GM12878 (cell line): ENCODE data around the gene OPN5. TPM values are rescaled to one million over a fixed set of nuclear protein-coding genes. Genes with fewer than 3 reads are reported as not detected.

Source experiments
- ATAC-seq: fragments of 200-7000 bp; cut with Tn5 transposase; 3 replicates; pipeline ENCODE4 v1.9.1; 2020; ENCODE audit warnings: mild to moderate bottlenecking, moderate library complexity
- BruUV-seq: library from RNA; stranded (reverse); fragments of 400-500 nt; replicated peaks from 2 replicates; lab custom pipeline; 2021; lab: Mats Ljungman, UMichigan
- CTCF ChIA-PET: fragments of 300-600 bp; sonication (Branson Sonifier 250); formaldehyde crosslinking; extraction: SDS; loops from one replicate; lab custom pipeline; 2021; ENCODE audit warnings: inconsistent platforms; lab: Yijun Ruan, JAX
- POLR2A ChIA-PET: fragments of 350-600 bp; formaldehyde crosslinking; extraction: SDS; loops from one replicate; lab custom pipeline; 2021; ENCODE audit warnings: inconsistent platforms; lab: Charles Lee
- RAD21 ChIA-PET: fragments of 300-600 bp; sonication (Branson Sonifier 250); formaldehyde crosslinking; loops from one replicate; lab custom pipeline; 2023; ENCODE audit warnings: antibody characterized with exemption; ENCODE audit not compliant: unreplicated experiment; lab: Charles Lee
- SMC1A ChIA-PET: fragments of 300-600 bp; sonication (Branson Sonifier 250); formaldehyde crosslinking; loops from one replicate; lab custom pipeline; 2023; ENCODE audit not compliant: unreplicated experiment, uncharacterized antibody; lab: Charles Lee
- DNase-seq: peaks from one replicate; pipeline ENCODE4 v3.0.0-alpha.2; 2011; ENCODE audit warnings: low read depth, low spot score
- FAIRE-seq: peaks from 3 replicates; lab custom pipeline; 2011; peaks lifted over from hg19 to GRCh38; lab: Jason Lieb, UNC
- H2AFZ ChIP-seq: 2 replicates; pipeline ENCODE4 v1.6.0; 2011; ENCODE audit warnings: low read depth, low read length, control low read depth; ENCODE audit not compliant: control insufficient read depth
- H3K27ac ChIP-seq: 2 replicates; pipeline ENCODE4 v1.5.1; 2011; ENCODE audit warnings: control low read depth; ENCODE audit not compliant: control insufficient read depth, insufficient read depth
- H3K27me3 ChIP-seq, 2 experiments: replicated peaks in 1 of 2; 2 replicates each; pipeline versions ENCODE4 v1.6.0 to v1.6.1; 2011; ENCODE audit warnings: low read length in 1 of 2; ENCODE audit not compliant: control insufficient read depth in 2 of 2, insufficient read depth in 2 of 2
- H3K36me3 ChIP-seq, 2 experiments: 2 replicates each; pipeline ENCODE4 v1.5.1; 2011; ENCODE audit warnings: low read length in 1 of 2; ENCODE audit not compliant: control insufficient read depth in 2 of 2, insufficient read depth in 2 of 2
- H3K4me1 ChIP-seq: 2 replicates; pipeline ENCODE4 v1.6.1; 2011; ENCODE audit warnings: mild to moderate bottlenecking, low read length, moderate library complexity, mixed read lengths; ENCODE audit not compliant: control insufficient read depth, insufficient read depth
- H3K4me2 ChIP-seq: 2 replicates; pipeline ENCODE4 v1.6.0; 2011; ENCODE audit warnings: control low read depth; ENCODE audit not compliant: control insufficient read depth, insufficient read depth
- H3K4me3 ChIP-seq: fragments of 200-600 bp; sonication (generic); 2 replicates; pipeline ENCODE4 v1.5.1; 2016
- H3K79me2 ChIP-seq: 2 replicates; pipeline ENCODE4 v1.6.0; 2011; ENCODE audit warnings: low read length; ENCODE audit not compliant: control insufficient read depth, insufficient read depth
- H3K9ac ChIP-seq: 2 replicates; pipeline ENCODE4 v1.8.0; 2011; ENCODE audit warnings: low read length, control low read depth, mixed read lengths; ENCODE audit not compliant: control insufficient read depth, insufficient read depth
- H3K9me3 ChIP-seq: replicated peaks from 3 replicates; pipeline ENCODE4 v1.5.1; 2011; ENCODE audit warnings: mild to moderate bottlenecking, low read length; ENCODE audit not compliant: control insufficient read depth, insufficient read depth
- H4K20me1 ChIP-seq: 2 replicates; pipeline ENCODE4 v1.6.0; 2011; ENCODE audit not compliant: control insufficient read depth, insufficient read depth
- ASH2L ChIP-seq: fragments of 300-600, 200-600 bp; sonication (generic); IDR thresholded peaks from 2 replicates; pipeline ENCODE4 v1.6.1; 2017; ENCODE audit warnings: low read depth, mild to moderate bottlenecking, borderline replicate concordance
- CEBPZ ChIP-seq: fragments of 150-350 bp; IDR thresholded peaks from 2 replicates; pipeline ENCODE4 v1.6.1; 2016; ENCODE audit warnings: low read depth, low read length
- CHD1 ChIP-seq: IDR thresholded peaks from 2 replicates; pipeline ENCODE4 v1.6.1; 2012; ENCODE audit warnings: low read depth, low read length, improper control_type of control experiment
- MTA2 ChIP-seq: fragments of 450-650 bp; IDR thresholded peaks from 2 replicates; pipeline ENCODE4 v1.6.1; 2016; ENCODE audit warnings: low read depth, mild to moderate bottlenecking, moderate library complexity
- NR2C2 ChIP-seq: IDR thresholded peaks from 2 replicates; pipeline ENCODE4 v1.6.1; 2011; ENCODE audit warnings: borderline replicate concordance, low read depth; ENCODE audit not compliant: control insufficient read depth, insufficient read length
- POU2F2 ChIP-seq: IDR thresholded peaks from 3 replicates; pipeline ENCODE4 v1.6.1; 2011; ENCODE audit warnings: low read depth, mild to moderate bottlenecking, low read length, borderline replicate concordance
- RUNX3 ChIP-seq: IDR thresholded peaks from 2 replicates; pipeline ENCODE4 v1.6.1; 2012; ENCODE audit warnings: low read length, inconsistent platforms
- WGBS: methylation state at CpG from one replicate; pipeline ENCODE4 v1.1.6; 2016; ENCODE audit warnings: low lambda C conversion rate; ENCODE audit not compliant: insufficient replicate concordance, insufficient coverage; ENCODE audit errors: missing lambda C conversion rate; 5-methylcytosine and 5-hydroxymethylcytosine counted together
- in situ Hi-C: fragments of 300-500 bp; cut with MboI; formaldehyde crosslinking; loops from 9 replicates; pipeline ENCODE4 v1.14.3; 2018; ENCODE audit warnings: mixed read lengths
- intact Hi-C: fragments of 100-400 bp; cut with micrococcal nuclease; formaldehyde crosslinking; loops from one replicate; pipeline ENCODE4 v1.14.2; 2022; ENCODE audit not compliant: unreplicated experiment
- polyA plus RNA-seq, 11 experiments: library from polyadenylated mRNA; depleted of rRNA in 4 of 11; unstranded in 6 of 11; stranded (reverse) in 5 of 11; fragments of >200 nt; fragmentation: Nextera tagmentation in 4 of 11; fragmentation: Illumina TruSeq in 1 of 11; extraction: Ambion mirVana in 4 of 11; extraction: Trizol in 1 of 11; gene quantifications; 1 replicate in 1 of 11; 2 replicates in 10 of 11; pipeline versions ENCODE4 v1.2.1 to v1.2.3, GENCODE V29; 2011 to 2016; ENCODE audit warnings: inconsistent platforms in 2 of 11, missing spikeins in 2 of 11, low read depth in 1 of 11
- total RNA-seq, 4 experiments: library from RNA; depleted of rRNA in 3 of 4; stranded (reverse); fragments of >200 nt in 3 of 4; fragmentation: Illumina TruSeq in 1 of 4; extraction: Trizol in 1 of 4; gene quantifications; 2 replicates each; pipeline versions ENCODE4 v1.2.1 to v1.2.3, GENCODE V29; 2013 to 2021

Gene OPN5
- total and polyA plus RNA-seq, 10 of the 15 experiments (the other 5 are each of a cell fraction or from before 2014, with no cell fraction given): not detected

DNA sequence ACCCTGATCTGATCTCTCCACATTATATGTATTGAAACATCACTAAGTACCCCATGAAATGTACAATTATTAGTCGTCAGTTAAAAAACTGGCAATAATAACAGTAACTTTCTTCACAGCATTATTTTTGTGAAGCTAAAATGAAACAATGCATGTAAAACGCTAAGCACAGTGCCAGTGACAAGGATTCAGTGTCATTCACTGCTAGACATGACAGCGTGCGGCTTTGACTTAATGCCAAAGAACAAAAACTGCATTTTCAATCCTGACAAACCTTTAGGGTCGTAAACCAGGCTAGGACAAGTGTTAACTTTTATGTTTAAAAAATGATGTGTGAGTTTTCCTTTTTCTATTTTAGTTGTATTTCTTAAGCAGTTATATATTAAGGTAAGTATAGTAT, 8.8 kb upstream of the OPN5 start:
- Histone ChIP-seq H4K20me1 (no peaks in the 10 kb centered on the region), H3K4me2 (no peak overlapping the region), H3K4me1 (no peaks in the 10 kb centered on the region), H3K79me2 (no peaks in the 10 kb centered on the region), H3K9ac (no peak overlapping the region), H3K27me3 (no peaks in the 10 kb centered on the region), H3K36me3 (no peaks in the 10 kb centered on the region), H3K27ac (no peak overlapping the region), H2AFZ (no peak overlapping the region), H3K4me3 (no peak overlapping the region), H3K9me3 (no peaks in the 10 kb centered on the region)
- BruUV-seq: no TSS peak
- ChIA-PET CTCF (interaction anchor here (1.4 to 2.7 kb wide), 3 partner anchors 14 to 142 kb away, joined by 4 to 12 read pairs (median 4); no protein-coding TSS in a partner anchor), SMC1A (interaction anchor here (0.6 to 1.6 kb wide), 3 partner anchors 39 to 360 kb away, joined by 3 to 5 read pairs (median 3); no protein-coding TSS in a partner anchor), POLR2A (no interaction called here), RAD21 (interaction anchor here (1.0 kb wide), 1 partner anchor 48 kb away, joined by 3 read pairs; no protein-coding TSS in a partner anchor)
- 50% methylated on average over 5 of the region's 5 CpGs for WGBS
- no peak for ATAC-seq
- no peak for DNase-seq
- TF ChIP-seq MTA2 (no peak), RUNX3 (no peak)
- no peak for FAIRE-seq
- intact Hi-C loops (no loop called here), in situ Hi-C loops (loop anchor here (10.0 kb wide), 1 partner anchor 358 kb away; no protein-coding TSS in a partner anchor)

DNA sequence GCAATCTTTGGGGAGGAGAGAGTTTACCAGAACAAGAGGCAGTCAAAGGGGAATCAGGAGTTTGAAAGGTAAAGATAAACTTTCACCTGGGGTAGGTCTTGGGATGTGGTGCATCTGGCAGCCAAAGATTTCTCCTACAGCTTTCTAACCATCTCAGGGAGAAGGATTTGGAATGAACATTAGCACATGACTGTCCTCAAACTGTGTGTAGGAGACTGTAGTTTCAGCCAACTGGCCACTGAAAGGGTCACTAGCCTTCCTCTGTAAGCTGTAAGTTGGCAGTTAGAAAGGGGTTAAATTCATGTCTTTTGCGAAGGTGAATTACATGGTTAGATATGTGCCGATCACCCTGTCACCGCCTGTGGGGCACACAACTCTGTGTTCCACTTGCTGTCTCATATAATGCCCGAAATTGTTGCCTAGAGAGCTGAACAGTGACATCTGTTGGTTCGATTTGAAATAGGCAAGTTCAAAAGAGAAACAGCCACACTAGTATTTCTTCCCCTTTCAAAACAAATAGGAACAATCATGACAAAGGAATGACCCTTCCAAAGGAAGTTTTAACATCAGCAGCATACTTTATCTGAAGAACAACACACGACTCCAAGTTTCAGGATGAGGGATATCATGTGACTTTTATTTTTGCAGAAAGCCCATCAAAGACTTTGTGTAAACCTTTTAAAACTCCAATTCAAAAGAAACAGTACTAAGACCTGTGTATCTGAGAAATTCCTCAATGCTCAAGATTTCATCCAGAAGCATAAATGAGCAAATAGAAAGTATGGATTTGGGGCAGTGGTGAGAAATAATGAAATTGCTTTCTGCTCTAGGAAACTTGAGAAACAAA, 1.1 kb upstream of the OPN5 start:
- RAD21 ChIA-PET: interaction anchor here (1.0 to 4.1 kb wide), 7 partner anchors 9 to 368 kb away, joined by 3 to 48 read pairs (median 4); no protein-coding TSS in a partner anchor
- FAIRE-seq (peak; percentile 74), DNase-seq (no peak), ATAC-seq (peak; percentile 96)
- no peaks in the 10 kb centered on the region for H4K20me1 ChIP-seq
- no TSS peak for BruUV-seq
- H3K4me1 ChIP-seq: no peaks in the 10 kb centered on the region
- SMC1A ChIA-PET: interaction anchor here (0.6 to 3.1 kb wide), 21 partner anchors 9 to 682 kb away, joined by 3 to 41 read pairs (median 3); no protein-coding TSS in a partner anchor
- no peak overlapping the region for H3K4me3 ChIP-seq
- no peaks in the 10 kb centered on the region for H3K36me3 ChIP-seq
- WGBS: 2% methylated on average over 6 of the region's 6 CpGs
- intact Hi-C loops (loop anchor here (1.0 to 2.0 kb wide), 3 partner anchors 46 to 366 kb away; no protein-coding TSS in a partner anchor), in situ Hi-C loops (loop anchor here (5.0 to 10.0 kb wide), 3 partner anchors 148 to 1627 kb away; no protein-coding TSS in a partner anchor)
- POLR2A ChIA-PET: no interaction called here
- H3K79me2 ChIP-seq: no peaks in the 10 kb centered on the region
- no peaks in the 10 kb centered on the region for H3K9me3 ChIP-seq
- CTCF ChIA-PET: interaction anchor here (0.7 to 6.9 kb wide), 29 partner anchors 8 to 519 kb away, joined by 3 to 117 read pairs (median 4); no protein-coding TSS in a partner anchor
- H2AFZ ChIP-seq: peak overlapping the region; percentile 37
- H3K27me3 ChIP-seq: peaks cover 0 to 2% of the 10 kb centered on the region in 2 experiments; a peak in 2 of 4 replicates
- no peak overlapping the region for H3K27ac ChIP-seq
- H3K9ac ChIP-seq: no peak overlapping the region
- H3K4me2 ChIP-seq: no peak overlapping the region
- no peak for TF ChIP-seq CEBPZ
- TF ChIP-seq ASH2L: no peak
- TF ChIP-seq POU2F2: no peak
- no peak for TF ChIP-seq NR2C2
- no peak for TF ChIP-seq CHD1
